ENCODE data around the gene ANKS3.

Gene ANKS3

GRCh38 chr16:4702466-4702808, 31.6 kb downstream of the ANKS3 start:
- H3K27ac ChIP-seq (ENCODE audit: low read depth, low read length, severe bottlenecking): no peak overlapping the region
- H3K4me3 ChIP-seq (ENCODE audit: extremely low read depth, insufficient read depth, low read length, poor library complexity, severe bottlenecking): no peak overlapping the region
- peaks cover 74% of the 10 kb centered on the region for H3K36me3 ChIP-seq (ENCODE audit: control insufficient read depth, insufficient read depth, low read length)
- H3K9me3 ChIP-seq (ENCODE audit: control insufficient read depth, low read length): no peaks in the 10 kb centered on the region
- H3K4me1 ChIP-seq (ENCODE audit: control insufficient read depth, insufficient read depth, low read length, poor library complexity, severe bottlenecking): no peaks in the 10 kb centered on the region
- 87 to 91% methylated on average over 1 to 3 of the region's 7 CpGs for WGBS, 2 experiments (ENCODE audit: insufficient coverage in 2 of 2)

- WGBS, 2 experiments (ENCODE audit: insufficient coverage in 2 of 2): 92 to 97% methylated on average over 10 to 15 of the region's 17 CpGs
- H3K27ac ChIP-seq (ENCODE audit: low read depth, low read length, severe bottlenecking): no peak overlapping the region
- H3K4me3 ChIP-seq (ENCODE audit: extremely low read depth, insufficient read depth, low read length, poor library complexity, severe bottlenecking): no peak overlapping the region
- H3K36me3 ChIP-seq (ENCODE audit: control insufficient read depth, insufficient read depth, low read length): peaks cover 78% of the 10 kb centered on the region
- H3K9me3 ChIP-seq (ENCODE audit: control insufficient read depth, low read length): no peaks in the 10 kb centered on the region
- no peaks in the 10 kb centered on the region for H3K4me1 ChIP-seq (ENCODE audit: control insufficient read depth, insufficient read depth, low read length, poor library complexity, severe bottlenecking)
These were observed 32.1 kb downstream of the ANKS3 start for GRCh38 chr16:4701791-4702465.

- Histone ChIP-seq H3K27ac (ENCODE audit: low read depth, low read length, severe bottlenecking) (no peak overlapping the region), H3K9me3 (ENCODE audit: control insufficient read depth, low read length) (no peaks in the 10 kb centered on the region), H3K36me3 (ENCODE audit: control insufficient read depth, insufficient read depth, low read length) (peaks cover 78% of the 10 kb centered on the region), H3K4me1 (ENCODE audit: control insufficient read depth, insufficient read depth, low read length, poor library complexity, severe bottlenecking) (no peaks in the 10 kb centered on the region), H3K4me3 (ENCODE audit: extremely low read depth, insufficient read depth, low read length, poor library complexity, severe bottlenecking) (no peak overlapping the region)
- WGBS, 2 experiments (ENCODE audit: insufficient coverage in 2 of 2): 93 to 95% methylated on average over 29 to 33 of the region's 33 CpGs
These were observed 32.9 kb downstream of the ANKS3 start for GRCh38 chr16:4700997-4701743.

GRCh38 chr16:4700380-4700996, 33.6 kb downstream of the ANKS3 start:
- WGBS, 2 experiments (ENCODE audit: insufficient coverage in 2 of 2): 94 to 96% methylated on average over 12 to 13 of the region's 13 CpGs
- Histone ChIP-seq H3K27ac (ENCODE audit: low read depth, low read length, severe bottlenecking) (no peak overlapping the region), H3K9me3 (ENCODE audit: control insufficient read depth, low read length) (no peaks in the 10 kb centered on the region), H3K4me3 (ENCODE audit: extremely low read depth, insufficient read depth, low read length, poor library complexity, severe bottlenecking) (no peak overlapping the region), H3K36me3 (ENCODE audit: control insufficient read depth, insufficient read depth, low read length) (peaks cover 80% of the 10 kb centered on the region), H3K4me1 (ENCODE audit: control insufficient read depth, insufficient read depth, low read length, poor library complexity, severe bottlenecking) (no peaks in the 10 kb centered on the region)

GRCh38 chr16:4699046-4699556, 35.0 kb downstream of the ANKS3 start:
- Histone ChIP-seq H3K4me1 (ENCODE audit: control insufficient read depth, insufficient read depth, low read length, poor library complexity, severe bottlenecking) (no peaks in the 10 kb centered on the region), H3K9me3 (ENCODE audit: control insufficient read depth, low read length) (no peaks in the 10 kb centered on the region), H3K27ac (ENCODE audit: low read depth, low read length, severe bottlenecking) (no peak overlapping the region), H3K36me3 (ENCODE audit: control insufficient read depth, insufficient read depth, low read length) (peaks cover 72% of the 10 kb centered on the region), H3K4me3 (ENCODE audit: extremely low read depth, insufficient read depth, low read length, poor library complexity, severe bottlenecking) (no peak overlapping the region)
- WGBS, 2 experiments (ENCODE audit: insufficient coverage in 2 of 2): 93 to 96% methylated on average over 15 to 17 of the region's 19 CpGs

- H3K36me3 ChIP-seq (ENCODE audit: control insufficient read depth, insufficient read depth, low read length): peaks cover 67% of the 10 kb centered on the region
- WGBS, 2 experiments (ENCODE audit: insufficient coverage in 2 of 2): 95 to 97% methylated on average over 32 to 33 of the region's 36 CpGs
- H3K27ac ChIP-seq (ENCODE audit: low read depth, low read length, severe bottlenecking): no peak overlapping the region
- H3K9me3 ChIP-seq (ENCODE audit: control insufficient read depth, low read length): no peaks in the 10 kb centered on the region
- no peaks in the 10 kb centered on the region for H3K4me1 ChIP-seq (ENCODE audit: control insufficient read depth, insufficient read depth, low read length, poor library complexity, severe bottlenecking)
- H3K4me3 ChIP-seq (ENCODE audit: extremely low read depth, insufficient read depth, low read length, poor library complexity, severe bottlenecking): no peak overlapping the region
These were observed 35.6 kb downstream of the ANKS3 start for GRCh38 chr16:4698321-4699045.

- H3K4me1 ChIP-seq (ENCODE audit: control insufficient read depth, insufficient read depth, low read length, poor library complexity, severe bottlenecking): no peaks in the 10 kb centered on the region
- H3K36me3 ChIP-seq (ENCODE audit: control insufficient read depth, insufficient read depth, low read length): peaks cover 67% of the 10 kb centered on the region
- no peaks in the 10 kb centered on the region for H3K9me3 ChIP-seq (ENCODE audit: control insufficient read depth, low read length)
- no peak overlapping the region for H3K27ac ChIP-seq (ENCODE audit: low read depth, low read length, severe bottlenecking)
- no peak overlapping the region for H3K4me3 ChIP-seq (ENCODE audit: extremely low read depth, insufficient read depth, low read length, poor library complexity, severe bottlenecking)
- 86 to 98% methylated on average over 2 to 5 of the region's 9 CpGs for WGBS, 2 experiments (ENCODE audit: insufficient coverage in 2 of 2)
These were observed 36.2 kb downstream of the ANKS3 start for GRCh38 chr16:4697848-4698291.

- Histone ChIP-seq H3K27ac (ENCODE audit: low read depth, low read length, severe bottlenecking) (no peak overlapping the region), H3K4me1 (ENCODE audit: control insufficient read depth, insufficient read depth, low read length, poor library complexity, severe bottlenecking) (peaks cover 2% of the 10 kb centered on the region), H3K36me3 (ENCODE audit: control insufficient read depth, insufficient read depth, low read length) (peaks cover 60% of the 10 kb centered on the region), H3K4me3 (ENCODE audit: extremely low read depth, insufficient read depth, low read length, poor library complexity, severe bottlenecking) (no peak overlapping the region), H3K9me3 (ENCODE audit: control insufficient read depth, low read length) (no peaks in the 10 kb centered on the region)
- WGBS, 2 experiments (ENCODE audit: insufficient coverage in 2 of 2): 95 to 96% methylated on average over 32 to 33 of the region's 33 CpGs
These were observed 36.9 kb downstream of the ANKS3 start for GRCh38 chr16:4696905-4697847.

- Histone ChIP-seq H3K27ac (ENCODE audit: low read depth, low read length, severe bottlenecking) (no peak overlapping the region), H3K36me3 (ENCODE audit: control insufficient read depth, insufficient read depth, low read length) (peaks cover 53% of the 10 kb centered on the region), H3K4me1 (ENCODE audit: control insufficient read depth, insufficient read depth, low read length, poor library complexity, severe bottlenecking) (peaks cover 4% of the 10 kb centered on the region), H3K9me3 (ENCODE audit: control insufficient read depth, low read length) (no peaks in the 10 kb centered on the region), H3K4me3 (ENCODE audit: extremely low read depth, insufficient read depth, low read length, poor library complexity, severe bottlenecking) (no peak overlapping the region)
- 93 to 96% methylated on average over 17 to 19 of the region's 19 CpGs for WGBS, 2 experiments (ENCODE audit: insufficient coverage in 2 of 2)
These were observed 37.7 kb downstream of the ANKS3 start for GRCh38 chr16:4696172-4696904.
